ENCODE results near the gene DLGAP1. TPM values are rescaled to one million over a fixed set of nuclear protein-coding genes. Genes with fewer than 3 reads are reported as not detected.

Gene DLGAP1
- polyA plus RNA-seq, 1 of the 3 experiments (the other 2 are of a cell fraction): not detected

- Histone ChIP-seq H3K4me1 (ENCODE audit: control insufficient read depth in 1 of 2, insufficient read depth in 2 of 2, low read depth in 1 of 2, low read length in 1 of 2) (no peaks in the 10 kb centered on the region; a peak in 1 of 4 replicates), H3K27ac (ENCODE audit: low read depth in 2 of 2, low read length in 1 of 2) (no peak overlapping the region), H3K4me2 (no peak overlapping the region), H3K27me3 (ENCODE audit: insufficient read depth) (no peaks in the 10 kb centered on the region), H4K20me1 (ENCODE audit: insufficient read depth) (no peaks in the 10 kb centered on the region), H3K9me2 (no peaks in the 10 kb centered on the region), H3K9ac (no peak overlapping the region), H3K9me3 (no peaks in the 10 kb centered on the region), H3K4me3 (ENCODE audit: low read depth in 2 of 2, low read length in 1 of 2) (no peak overlapping the region), H3K79me2 (ENCODE audit: insufficient read depth) (no peaks in the 10 kb centered on the region), H2AFZ (ENCODE audit: low read depth) (no peak overlapping the region), H3F3A (replicated peaks; ENCODE audit: insufficient read depth) (no peaks in the 10 kb centered on the region), H3K36me3 (replicated peaks in 1 of 2; ENCODE audit: control insufficient read depth in 1 of 2, insufficient read depth in 2 of 2, low read length in 1 of 2) (no peaks in the 10 kb centered on the region)
- no peak for TF ChIP-seq NRF1 (IDR thresholded peaks at IDR 0.05; ENCODE audit: low read depth, low read length)
- no peak for TF ChIP-seq NFIC (IDR thresholded peaks at IDR 0.05; ENCODE audit: borderline replicate concordance)
- TF ChIP-seq TEAD4 (IDR thresholded peaks at IDR 0.05; ENCODE audit: borderline replicate concordance, insufficient read depth): no peak
- TF ChIP-seq YY1 (IDR thresholded peaks at IDR 0.05; ENCODE audit: low read depth): no peak
- TF ChIP-seq TCF12 (IDR thresholded peaks at IDR 0.05): no peak
- TF ChIP-seq FOSL2 (IDR thresholded peaks at IDR 0.05; ENCODE audit: borderline replicate concordance, low read depth): no peak
- TF ChIP-seq SMC3 (IDR thresholded peaks at IDR 0.05; ENCODE audit: low read depth, low read length): no peak
- no peak for TF ChIP-seq FOXJ3 (CRISPR knock-in tag; IDR thresholded peaks at IDR 0.05)
- TF ChIP-seq CTCF (IDR thresholded peaks at IDR 0.05): no peak
- TF ChIP-seq RCOR1 (IDR thresholded peaks at IDR 0.05; ENCODE audit: low read length): no peak
- no peak for TF ChIP-seq FOXM1 (IDR thresholded peaks at IDR 0.05; ENCODE audit: low read depth)
- ChIA-PET POLR2A (no interaction called here), CTCF (no interaction called here)
- no peak for DNase-seq
- 5% methylated on average over 5 of the region's 5 CpGs for WGBS (ENCODE audit: low lambda C conversion rate)
Observed at GRCh38 chr18:4203568-4204437, 251.3 kb downstream of the DLGAP1 start.

DNA sequence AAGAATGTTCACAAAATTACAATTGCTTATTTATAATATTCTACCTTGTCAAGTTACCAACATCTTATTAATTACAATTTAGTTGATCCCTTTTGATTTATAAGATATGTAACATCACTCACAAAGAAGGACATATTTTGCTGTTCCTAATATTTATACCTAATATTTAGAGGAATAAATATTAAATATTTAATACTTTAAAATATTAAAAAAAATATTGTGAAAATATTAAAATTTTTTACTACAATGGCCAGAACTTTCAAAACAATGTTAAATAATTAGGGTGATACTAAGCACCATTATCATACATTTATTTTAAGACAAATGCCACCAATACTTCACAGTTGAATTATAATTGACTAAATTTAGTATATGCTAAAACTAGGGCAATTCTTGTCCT, 254.7 kb downstream of the DLGAP1 start:
- ChIA-PET POLR2A (no interaction called here), CTCF (no interaction called here)
- no peak overlapping the region for H3K4me3 ChIP-seq (ENCODE audit: low read depth in 2 of 2, low read length in 1 of 2)
- no peak overlapping the region for H3K9ac ChIP-seq
- H3K27me3 ChIP-seq (ENCODE audit: insufficient read depth): no peaks in the 10 kb centered on the region
- no peaks in the 10 kb centered on the region for H3K79me2 ChIP-seq (ENCODE audit: insufficient read depth)
- H3K36me3 ChIP-seq (replicated peaks in 1 of 2; ENCODE audit: control insufficient read depth in 1 of 2, insufficient read depth in 2 of 2, low read length in 1 of 2): no peaks in the 10 kb centered on the region
- no peaks in the 10 kb centered on the region for H4K20me1 ChIP-seq (ENCODE audit: insufficient read depth)
- no peaks in the 10 kb centered on the region for H3K9me2 ChIP-seq
- no peak overlapping the region for H2AFZ ChIP-seq (ENCODE audit: low read depth)
- H3K4me2 ChIP-seq: no peak overlapping the region
- no peak for DNase-seq
- no peak overlapping the region for H3K27ac ChIP-seq (ENCODE audit: low read depth in 2 of 2, low read length in 1 of 2)
- no peaks in the 10 kb centered on the region for H3K9me3 ChIP-seq
- no peaks in the 10 kb centered on the region for H3F3A ChIP-seq (replicated peaks; ENCODE audit: insufficient read depth)
- no peaks in the 10 kb centered on the region; a peak in 1 of 4 replicates for H3K4me1 ChIP-seq (ENCODE audit: control insufficient read depth in 1 of 2, insufficient read depth in 2 of 2, low read depth in 1 of 2, low read length in 1 of 2)
- no peak for TF ChIP-seq RFX5 (IDR thresholded peaks at IDR 0.05; ENCODE audit: low read length)
- TF ChIP-seq CTCF (IDR thresholded peaks at IDR 0.05): no peak
- no peak for TF ChIP-seq REST (IDR thresholded peaks at IDR 0.05; ENCODE audit: low read depth, low read length)
- TF ChIP-seq, protein P1, sequence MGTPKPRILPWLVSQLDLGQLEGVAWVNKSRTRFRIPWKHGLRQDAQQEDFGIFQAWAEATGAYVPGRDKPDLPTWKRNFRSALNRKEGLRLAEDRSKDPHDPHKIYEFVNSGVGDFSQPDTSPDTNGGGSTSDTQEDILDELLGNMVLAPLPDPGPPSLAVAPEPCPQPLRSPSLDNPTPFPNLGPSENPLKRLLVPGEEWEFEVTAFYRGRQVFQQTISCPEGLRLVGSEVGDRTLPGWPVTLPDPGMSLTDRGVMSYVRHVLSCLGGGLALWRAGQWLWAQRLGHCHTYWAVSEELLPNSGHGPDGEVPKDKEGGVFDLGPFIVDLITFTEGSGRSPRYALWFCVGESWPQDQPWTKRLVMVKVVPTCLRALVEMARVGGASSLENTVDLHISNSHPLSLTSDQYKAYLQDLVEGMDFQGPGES (IDR thresholded peaks at IDR 0.05; ENCODE audit: low read depth, low read length): no peak
- TF ChIP-seq, protein P2, sequence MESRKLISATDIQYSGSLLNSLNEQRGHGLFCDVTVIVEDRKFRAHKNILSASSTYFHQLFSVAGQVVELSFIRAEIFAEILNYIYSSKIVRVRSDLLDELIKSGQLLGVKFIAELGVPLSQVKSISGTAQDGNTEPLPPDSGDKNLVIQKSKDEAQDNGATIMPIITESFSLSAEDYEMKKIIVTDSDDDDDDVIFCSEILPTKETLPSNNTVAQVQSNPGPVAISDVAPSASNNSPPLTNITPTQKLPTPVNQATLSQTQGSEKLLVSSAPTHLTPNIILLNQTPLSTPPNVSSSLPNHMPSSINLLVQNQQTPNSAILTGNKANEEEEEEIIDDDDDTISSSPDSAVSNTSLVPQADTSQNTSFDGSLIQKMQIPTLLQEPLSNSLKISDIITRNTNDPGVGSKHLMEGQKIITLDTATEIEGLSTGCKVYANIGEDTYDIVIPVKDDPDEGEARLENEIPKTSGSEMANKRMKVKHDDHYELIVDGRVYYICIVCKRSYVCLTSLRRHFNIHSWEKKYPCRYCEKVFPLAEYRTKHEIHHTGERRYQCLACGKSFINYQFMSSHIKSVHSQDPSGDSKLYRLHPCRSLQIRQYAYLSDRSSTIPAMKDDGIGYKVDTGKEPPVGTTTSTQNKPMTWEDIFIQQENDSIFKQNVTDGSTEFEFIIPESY (IDR thresholded peaks at IDR 0.05; ENCODE audit: borderline replicate concordance, low read depth): no peak
- TF ChIP-seq MEF2A (IDR thresholded peaks at IDR 0.05; ENCODE audit: borderline replicate concordance, low read depth): no peak
- no peak for TF ChIP-seq TCF12 (IDR thresholded peaks at IDR 0.05)
